HTERT RPE-1 (cell line): ENCODE measurements around the gene AGPAT1.

Source experiments
- in situ Hi-C: fragments of 300-500 bp; cut with MboI; formaldehyde crosslinking; loops from 4 replicates; pipeline ENCODE4 v1.14.3; 2020; ENCODE audit warnings: low sequenced_read_pairs

AGPAT1 gene

GRCh38 chr6:32127409-32127716 lies 48.5 kb downstream of the AGPAT1 start:
- in situ Hi-C loops, result no loop called here

GRCh38 chr6:32126880-32127279 lies 49.0 kb downstream of the AGPAT1 start:
- in situ Hi-C loops, result no loop called here

DNA sequence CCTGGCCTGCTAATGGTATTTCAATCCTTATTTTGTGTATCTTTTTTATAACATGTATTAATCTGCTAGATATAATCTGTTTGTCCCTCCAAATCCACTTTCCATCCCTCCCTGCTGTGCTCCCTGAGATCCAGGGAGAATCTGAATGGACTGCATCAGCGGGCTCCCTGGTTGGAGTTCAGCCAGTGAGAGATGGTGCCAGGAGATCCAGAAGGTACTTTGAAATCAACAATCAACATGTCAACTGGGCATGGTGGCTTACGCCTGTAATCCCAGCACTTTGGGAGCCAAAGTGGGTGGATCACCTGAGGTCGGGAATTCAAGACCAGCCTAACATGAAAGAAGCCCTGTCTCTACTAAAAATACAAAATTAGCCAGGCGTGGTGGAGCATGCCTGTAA lies 52.2 kb downstream of the AGPAT1 start:
- in situ Hi-C loops, result no loop called here

DNA sequence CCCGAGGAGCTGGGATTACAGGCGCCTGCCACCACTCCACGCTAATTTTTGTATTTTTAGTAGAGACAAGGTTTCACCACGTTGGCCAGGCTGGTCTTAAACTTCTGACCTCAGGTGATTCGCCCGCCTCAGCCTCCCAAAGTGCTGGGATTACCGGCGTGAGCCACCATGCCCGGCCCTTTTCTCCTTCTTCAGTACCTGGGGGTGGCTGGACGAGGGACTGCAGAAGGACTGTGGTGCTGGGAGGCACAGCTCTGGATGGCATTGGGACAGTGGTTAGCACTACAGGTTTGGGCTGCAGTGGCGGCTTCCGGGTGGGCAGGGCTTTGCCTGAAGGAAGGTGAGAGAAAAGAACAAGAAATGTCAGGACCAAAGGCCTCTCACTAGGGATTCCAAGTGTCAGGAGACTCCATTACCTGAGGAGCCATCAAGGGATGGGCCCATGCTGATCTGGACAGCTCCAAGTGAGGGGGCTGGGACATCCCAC lies 55.3 kb downstream of the AGPAT1 start:
- in situ Hi-C loops, result no loop called here

GRCh38 chr6:32118782-32119628 lies 56.9 kb downstream of the AGPAT1 start:
- in situ Hi-C loops, result no loop called here
